ENCODE results near the gene LRRC73.
"Not testable (repeated sequence)": the region's sequence is repeated elsewhere in the genome, so short reads cannot be mapped to it uniquely, and the experiment has no call there.

LRRC73 gene

DNA sequence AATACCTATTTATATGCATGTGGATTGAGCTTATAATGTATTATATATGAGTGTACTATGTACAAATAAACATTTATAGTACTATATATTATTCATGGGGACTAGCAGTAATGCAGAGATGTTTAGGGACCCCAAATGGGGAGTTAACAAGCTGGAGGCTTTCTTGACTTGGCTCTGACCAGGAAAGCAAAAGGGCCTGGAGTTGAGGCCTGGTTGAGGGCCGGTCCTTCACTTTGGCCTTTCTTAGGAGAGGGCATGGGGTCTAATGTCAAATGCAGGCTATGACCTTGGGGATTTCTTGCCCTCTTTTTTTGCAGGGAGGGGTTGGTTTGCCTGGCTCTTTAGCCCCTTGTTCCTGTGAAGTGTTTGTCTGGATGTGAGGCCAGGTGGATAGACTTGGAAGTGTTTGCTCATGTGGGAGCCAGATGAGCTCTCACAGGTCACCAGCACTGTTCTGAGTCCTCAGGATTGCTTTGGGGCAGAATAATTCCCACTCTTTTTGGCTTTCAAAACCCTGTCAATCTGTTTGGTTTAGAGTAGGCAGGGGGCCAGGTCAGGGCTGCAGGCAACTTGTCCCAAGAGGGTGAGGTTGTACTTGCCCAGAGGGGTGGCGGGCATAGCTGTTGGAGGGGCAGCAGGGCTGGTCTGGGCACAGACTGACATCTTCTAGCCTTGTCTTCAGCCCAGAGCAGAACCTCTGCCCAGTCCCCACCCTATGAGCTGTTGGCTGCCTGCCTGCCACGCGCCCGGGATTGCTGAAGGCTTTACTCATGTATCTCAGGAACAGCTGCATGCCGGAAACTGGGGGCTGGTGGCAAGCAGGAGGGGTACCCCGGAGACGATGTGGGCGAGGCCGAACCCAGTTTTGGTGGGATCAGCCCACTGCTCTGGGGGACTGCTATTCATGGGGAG lies 18.1 kb downstream of the LRRC73 start:
- no peak for DNase-seq

GRCh38 chr6:43490523-43490939 lies 19.6 kb downstream of the LRRC73 start:
- DNase-seq = no peak

- no peak for DNase-seq
Observed at GRCh38 chr6:43489277-43490072, 20.7 kb downstream of the LRRC73 start.

- DNase-seq = no peak
Observed at GRCh38 chr6:43488667-43489276, 21.4 kb downstream of the LRRC73 start.

- DNase-seq = no peak
Observed at GRCh38 chr6:43481591-43482236, 28.4 kb downstream of the LRRC73 start.

GRCh38 chr6:43481075-43481474 lies 29.1 kb downstream of the LRRC73 start:
- no peak for DNase-seq

- peak in 1 of 2 donors; percentile 10 for DNase-seq
Observed at GRCh38 chr6:43478008-43478372, 32.2 kb downstream of the LRRC73 start.

DNA sequence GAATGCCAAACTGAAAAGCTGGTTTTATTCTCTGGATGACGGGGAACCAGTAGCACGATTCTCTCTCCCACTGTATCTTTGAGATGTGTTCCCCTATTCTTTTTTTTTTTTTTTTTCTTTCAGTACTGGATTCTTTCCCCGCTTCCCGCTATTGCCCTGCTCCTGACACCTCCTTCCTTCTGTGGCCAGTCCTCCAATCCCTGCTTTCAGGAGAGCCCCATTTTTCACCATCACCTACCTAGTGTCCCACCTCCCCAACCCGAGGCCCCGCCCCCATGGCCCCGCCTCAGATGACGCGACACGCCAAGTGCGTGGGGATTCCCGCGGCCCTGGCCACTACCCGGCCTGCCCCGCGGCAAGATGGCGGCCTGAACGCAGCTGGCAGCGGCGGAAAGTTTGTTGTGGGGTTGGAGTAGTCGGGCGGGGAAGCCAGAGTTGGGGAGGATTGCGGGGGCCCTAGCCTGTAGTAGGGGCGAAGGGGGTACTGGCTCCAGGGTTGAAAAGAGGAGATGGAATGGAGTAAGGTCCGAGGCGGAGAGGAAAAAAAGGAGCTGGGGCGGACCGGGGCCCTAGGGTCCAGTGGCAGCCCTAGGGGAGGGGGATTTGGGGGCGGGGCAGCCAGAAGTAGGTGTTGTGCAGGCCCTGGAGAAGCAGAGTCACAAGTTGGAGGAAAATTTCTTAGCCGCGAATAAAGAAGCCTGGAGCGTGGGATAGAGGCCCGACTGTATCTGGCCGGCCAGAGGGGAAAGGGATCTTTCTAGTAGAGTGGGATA lies 32.7 kb downstream of the LRRC73 start, which contains the start of gene TJAP1:
Gene TJAP1, plus strand, starts transcription at position 336 of the 773 bp plus-strand sequence. CDS start 21,432 bp downstream, outside the sequence.
- peak; percentile 76 to 86 for DNase-seq

GRCh38 chr6:43476746-43477145 lies 33.4 kb downstream of the LRRC73 start:
- no peak for DNase-seq

DNA sequence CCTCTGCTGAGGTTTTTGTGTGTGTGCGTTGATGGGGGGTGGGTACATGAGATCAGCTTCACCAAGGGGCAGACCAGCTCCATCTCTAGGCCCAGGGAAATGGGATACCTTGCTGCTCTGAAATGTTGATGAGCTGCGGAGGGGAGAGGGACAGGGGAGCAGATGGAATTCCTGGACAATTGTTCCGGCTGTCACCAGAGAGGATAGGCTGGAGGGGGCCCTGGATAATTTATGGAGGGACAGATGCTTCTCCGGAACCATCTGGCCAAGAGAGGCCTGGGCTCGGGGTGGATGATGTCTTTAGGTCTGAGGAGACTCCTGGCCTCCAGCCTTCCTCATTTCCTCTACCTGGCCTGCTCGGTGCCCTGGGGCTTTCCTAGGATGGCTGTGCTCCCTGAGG lies 34.6 kb downstream of the LRRC73 start:
- no peak for DNase-seq

- DNase-seq = no peak
Observed at GRCh38 chr6:43472515-43472914, 37.6 kb downstream of the LRRC73 start.

DNA sequence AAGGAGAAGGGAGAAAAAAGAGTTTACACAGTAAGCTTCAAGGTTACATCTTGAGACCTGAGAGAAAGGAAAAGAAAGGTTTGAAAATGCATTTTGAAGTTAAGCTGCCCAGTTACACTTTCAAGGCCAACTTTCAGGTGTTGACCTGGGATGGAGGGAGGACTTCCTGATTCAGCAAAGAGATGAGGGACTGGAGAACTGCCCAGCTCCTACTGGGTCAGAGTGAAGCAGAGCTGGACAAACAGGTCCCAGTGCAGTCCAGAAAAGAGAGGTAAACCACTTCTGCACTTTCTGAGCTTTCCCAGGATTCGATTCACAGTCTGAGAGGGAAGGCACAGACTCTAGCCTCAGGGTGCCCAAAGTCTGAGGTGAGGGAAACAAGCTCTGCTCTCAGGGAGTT lies 38.7 kb downstream of the LRRC73 start:
- no peak for DNase-seq

DNA sequence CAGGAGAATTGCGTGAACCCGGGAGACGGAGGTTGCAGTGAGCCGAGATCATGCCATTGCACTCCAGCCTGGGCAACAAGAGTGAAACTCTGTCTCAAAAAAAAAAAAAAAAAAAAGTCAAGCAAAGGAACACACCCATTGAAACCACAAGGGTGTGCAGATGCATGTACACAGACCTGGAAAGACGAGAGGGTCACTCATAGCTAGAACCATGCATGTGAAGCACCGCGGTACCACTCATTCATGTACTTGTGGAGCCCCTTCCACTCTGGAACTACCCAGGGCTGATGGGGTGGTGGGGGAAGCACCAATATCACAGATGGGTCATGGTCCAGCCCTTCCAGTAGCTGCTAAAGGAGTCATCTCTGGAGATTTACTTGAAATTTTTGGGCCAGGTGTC lies 40.2 kb downstream of the LRRC73 start:
- DNase-seq = no peak

- no peak for DNase-seq
Observed at GRCh38 chr6:43468748-43469681, 41.1 kb downstream of the LRRC73 start.

- no peak for DNase-seq
Observed at GRCh38 chr6:43468240-43468639, 41.9 kb downstream of the LRRC73 start.

- no peak for DNase-seq
Observed at GRCh38 chr6:43467752-43468151, 42.4 kb downstream of the LRRC73 start.

GRCh38 chr6:43467265-43467664 lies 42.9 kb downstream of the LRRC73 start:
- DNase-seq = not testable (repeated sequence)

- DNase-seq = peak in 1 of 2 donors; percentile 15
Observed at GRCh38 chr6:43465948-43466347, 44.2 kb downstream of the LRRC73 start.

DNA sequence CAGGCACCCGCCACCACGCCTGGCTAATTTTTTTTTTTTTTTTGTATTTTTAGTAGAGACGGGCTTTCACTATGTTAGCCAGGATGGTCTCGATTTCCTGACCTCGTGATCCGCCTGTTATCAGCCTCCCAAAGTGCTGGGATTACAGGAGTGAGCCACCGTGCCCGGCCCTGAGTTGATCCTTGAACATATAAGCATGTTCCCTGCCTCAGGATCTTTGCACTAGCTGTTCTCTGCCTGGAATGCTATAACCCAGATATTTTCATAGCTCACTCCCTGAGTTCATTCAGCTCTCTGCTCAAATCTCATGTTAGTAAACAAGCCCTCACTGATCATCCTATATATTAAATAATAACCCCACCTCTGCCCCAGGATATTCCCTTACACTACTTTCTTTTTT lies 45.8 kb downstream of the LRRC73 start:
- no peak for DNase-seq

DNA sequence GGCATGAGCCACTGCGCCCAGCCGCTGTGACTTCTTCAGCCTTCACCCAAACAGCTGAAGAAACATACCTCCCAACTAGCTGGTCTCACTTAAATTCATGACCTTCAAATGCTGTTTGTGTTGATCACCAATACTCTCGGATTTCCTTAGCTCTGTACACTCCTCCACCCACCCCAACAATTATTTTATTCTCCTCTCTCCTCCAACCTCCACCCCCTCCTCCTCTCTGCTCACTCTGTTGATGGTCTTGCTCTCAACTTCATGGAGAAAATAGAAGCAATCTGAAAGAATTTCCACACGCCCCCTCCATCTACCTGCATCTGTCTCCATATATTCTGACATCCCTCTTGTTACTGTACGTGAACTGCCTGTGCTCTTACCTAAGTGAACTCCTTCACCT lies 48.2 kb downstream of the LRRC73 start:
- DNase-seq = no peak

DNA sequence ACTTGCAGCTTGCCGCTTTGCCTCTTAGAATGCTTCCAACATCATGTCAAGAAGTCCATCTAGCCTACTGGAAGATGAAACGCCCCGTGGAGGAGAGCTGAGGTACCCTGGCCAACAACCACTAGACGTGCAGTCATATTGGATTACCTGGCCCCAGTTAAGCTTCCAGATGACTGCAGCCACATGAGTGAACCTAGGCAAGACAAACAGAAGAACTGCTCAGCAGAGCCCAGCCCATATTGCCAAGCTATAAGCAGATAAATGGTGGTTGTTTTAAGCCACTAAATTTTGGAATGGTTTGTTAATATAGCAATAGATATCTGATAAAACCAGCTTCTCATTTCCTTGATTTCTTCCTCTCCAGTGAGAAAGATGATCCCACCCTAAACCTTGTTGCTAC lies 50.1 kb downstream of the LRRC73 start:
- no peak for DNase-seq
